IMR-90 (cell line): ENCODE measurements around the gene TAL1.

Source experiments
- BHLHE40 ChIP-seq: fragments of 150-350 bp; IDR thresholded peaks from 2 replicates; pipeline ENCODE4 v1.6.1; 2016; ENCODE audit warnings: mild to moderate bottlenecking, low read depth, low read length
- CEBPB ChIP-seq: IDR thresholded peaks from 2 replicates; pipeline ENCODE4 v1.6.1; 2012; ENCODE audit warnings: low read depth, low read length, improper control_type of control experiment
- MAZ ChIP-seq: IDR thresholded peaks from 2 replicates; pipeline ENCODE4 v1.6.1; 2012; ENCODE audit warnings: low read depth, mild to moderate bottlenecking, low read length, improper control_type of control experiment, moderate library complexity, borderline replicate concordance
- NFE2L2 ChIP-seq: fragments of 150-350 bp; IDR thresholded peaks from 2 replicates; pipeline ENCODE4 v1.6.1; 2016; ENCODE audit warnings: low read depth, mild to moderate bottlenecking, low read length
- POLR2A ChIP-seq: IDR thresholded peaks from 2 replicates; pipeline ENCODE4 v1.6.1; 2012; ENCODE audit warnings: mild to moderate bottlenecking, low read depth, low read length
- RAD21 ChIP-seq: IDR thresholded peaks from 2 replicates; pipeline ENCODE4 v1.6.1; 2012; ENCODE audit warnings: low read length, improper control_type of control experiment
- RFX5 ChIP-seq: IDR thresholded peaks from 2 replicates; pipeline ENCODE4 v1.8.0; 2012; ENCODE audit warnings: low read depth, mild to moderate bottlenecking, low read length, moderate library complexity
- TF ChIP-seq, protein P1 (sequence below): conservative IDR thresholded peaks from 2 replicates; pipeline ENCODE4 v1.5.1; 2012; ENCODE audit warnings: mild to moderate bottlenecking, low read depth, low read length, improper control_type of control experiment

DNA sequence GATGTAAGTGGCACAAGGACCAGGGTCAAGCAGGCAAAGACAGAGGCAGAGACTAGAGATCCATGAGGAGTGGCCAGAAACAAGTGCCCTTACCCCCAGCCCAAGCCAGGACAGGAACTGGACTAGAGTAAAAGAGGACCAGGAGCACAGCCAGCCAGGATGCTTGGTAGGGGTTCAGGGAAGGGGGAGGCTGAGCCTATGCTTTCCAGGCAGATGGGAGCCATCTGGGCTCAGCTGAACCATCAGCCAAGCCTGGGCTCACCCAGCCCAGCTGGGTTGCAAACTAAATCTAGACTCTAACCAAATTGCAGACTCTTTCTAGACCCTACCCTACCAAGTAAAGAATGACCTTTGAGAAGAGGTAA lies 57.4 kb downstream of the TAL1 start:
- TF ChIP-seq MAZ, result no peak
- TF ChIP-seq RFX5, result no peak
- TF ChIP-seq BHLHE40, result no peak
- TF ChIP-seq, protein P1, sequence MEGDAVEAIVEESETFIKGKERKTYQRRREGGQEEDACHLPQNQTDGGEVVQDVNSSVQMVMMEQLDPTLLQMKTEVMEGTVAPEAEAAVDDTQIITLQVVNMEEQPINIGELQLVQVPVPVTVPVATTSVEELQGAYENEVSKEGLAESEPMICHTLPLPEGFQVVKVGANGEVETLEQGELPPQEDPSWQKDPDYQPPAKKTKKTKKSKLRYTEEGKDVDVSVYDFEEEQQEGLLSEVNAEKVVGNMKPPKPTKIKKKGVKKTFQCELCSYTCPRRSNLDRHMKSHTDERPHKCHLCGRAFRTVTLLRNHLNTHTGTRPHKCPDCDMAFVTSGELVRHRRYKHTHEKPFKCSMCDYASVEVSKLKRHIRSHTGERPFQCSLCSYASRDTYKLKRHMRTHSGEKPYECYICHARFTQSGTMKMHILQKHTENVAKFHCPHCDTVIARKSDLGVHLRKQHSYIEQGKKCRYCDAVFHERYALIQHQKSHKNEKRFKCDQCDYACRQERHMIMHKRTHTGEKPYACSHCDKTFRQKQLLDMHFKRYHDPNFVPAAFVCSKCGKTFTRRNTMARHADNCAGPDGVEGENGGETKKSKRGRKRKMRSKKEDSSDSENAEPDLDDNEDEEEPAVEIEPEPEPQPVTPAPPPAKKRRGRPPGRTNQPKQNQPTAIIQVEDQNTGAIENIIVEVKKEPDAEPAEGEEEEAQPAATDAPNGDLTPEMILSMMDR, result no peak
- no peak for TF ChIP-seq RAD21
- TF ChIP-seq CEBPB, result no peak
- TF ChIP-seq NFE2L2, result no peak
- no peak for TF ChIP-seq POLR2A
